ENCODE results near the gene MZT2A. TPM values are rescaled to one million over a fixed set of nuclear protein-coding genes. Genes with fewer than 3 reads are reported as not detected.
"Not testable (repeated sequence)": the region's sequence is repeated elsewhere in the genome, so short reads cannot be mapped to it uniquely, and the experiment has no call there.

MZT2A gene
- polyA plus RNA-seq, 1 donor from 2014 or later, result 146 TPM

DNA sequence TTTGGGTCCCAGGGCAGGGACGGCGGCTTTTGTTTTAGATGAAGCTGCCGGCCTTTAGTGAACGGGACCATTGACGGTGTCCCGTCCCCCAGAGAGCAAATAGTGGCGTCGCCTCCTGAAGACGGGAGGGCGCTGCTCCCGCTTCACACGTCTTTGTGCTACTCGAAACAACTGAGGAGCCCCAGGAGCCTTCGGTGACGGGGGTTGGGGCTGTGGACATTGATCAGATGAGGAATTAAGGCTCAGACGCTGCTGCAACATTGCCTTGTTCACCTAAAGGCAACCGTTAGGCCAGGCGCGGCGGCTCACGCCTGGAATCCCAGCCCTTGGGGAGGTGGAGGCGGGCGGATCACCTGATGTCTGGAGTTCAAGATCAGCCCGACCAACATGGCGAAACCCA, 15.8 kb downstream of the MZT2A start:
- not testable (repeated sequence) for H3K36me3 ChIP-seq (ENCODE audit: insufficient read depth, low read length); H3K9me2 ChIP-seq (ENCODE audit: insufficient read depth, low read length)

GRCh38 chr2:131475831-131476230, 16.4 kb downstream of the MZT2A start, which contains the start of gene TUBA3D:
Gene TUBA3D, plus strand, starts transcription at chr2:131476119. Its CDS starts 81 bp downstream, at chr2:131476200.
- H2AFZ ChIP-seq (ENCODE audit: low read depth, low read length), result no peak within 1 kb of the TSS
- no peak within 1 kb of the TSS for H3K9ac ChIP-seq (ENCODE audit: low read length)
- no peaks in the 10 kb centered on the region for H4K20me1 ChIP-seq (ENCODE audit: insufficient read depth)
- TF ChIP-seq SMC3 (conservative IDR thresholded peaks at IDR 0.05; ENCODE audit: poor library complexity) (no peak), EP300 (conservative IDR thresholded peaks at IDR 0.05; ENCODE audit: poor library complexity, severe bottlenecking) (no peak), POLR2AphosphoS5 (IDR thresholded peaks at IDR 0.05) (no peak), RAD21 (conservative IDR thresholded peaks at IDR 0.05) (no peak), EZH2 (IDR thresholded peaks at IDR 0.05; ENCODE audit: borderline replicate concordance, insufficient read depth, low read length, poor library complexity, severe bottlenecking) (no peak), REST (IDR thresholded peaks at IDR 0.05; ENCODE audit: borderline replicate concordance) (no peak), MXI1 (conservative IDR thresholded peaks at IDR 0.05; ENCODE audit: poor library complexity, severe bottlenecking) (no peak), TAF1 (IDR thresholded peaks at IDR 0.05; ENCODE audit: low read depth) (no peak)
- no peaks in the 10 kb centered on the region for H3K79me2 ChIP-seq (replicated peaks; ENCODE audit: insufficient read depth, low read length)
- no peak within 1 kb of the TSS for H3K27ac ChIP-seq (ENCODE audit: low read length)
- no peaks in the 10 kb centered on the region for H3F3A ChIP-seq (ENCODE audit: insufficient read depth, low read length, poor library complexity, severe bottlenecking)
- H3K4me2 ChIP-seq (ENCODE audit: low read length), result no peak within 1 kb of the TSS
- H3K27me3 ChIP-seq (ENCODE audit: insufficient read depth, low read depth, low read length), result no peaks in the 10 kb centered on the region
- no peaks in the 10 kb centered on the region for H3K9me2 ChIP-seq (ENCODE audit: insufficient read depth, low read length)
- no peaks in the 10 kb centered on the region for H3K9me3 ChIP-seq (ENCODE audit: low read length)
- no peaks in the 10 kb centered on the region for H3K36me3 ChIP-seq (ENCODE audit: insufficient read depth, low read length)
- no peak within 1 kb of the TSS for H3K4me3 ChIP-seq (ENCODE audit: low read length)

More for the DNA sequence above, 15.8 kb downstream of the MZT2A start:
- H3K27me3 ChIP-seq (ENCODE audit: insufficient read depth, low read depth, low read length); H3K27ac ChIP-seq (ENCODE audit: low read length); H4K20me1 ChIP-seq (ENCODE audit: insufficient read depth); H3K9me3 ChIP-seq (ENCODE audit: low read length); H3K79me2 ChIP-seq (replicated peaks; ENCODE audit: insufficient read depth, low read length); H3F3A ChIP-seq (ENCODE audit: insufficient read depth, low read length, poor library complexity, severe bottlenecking); H3K4me2 ChIP-seq (ENCODE audit: low read length); H3K4me3 ChIP-seq (ENCODE audit: low read length); H2AFZ ChIP-seq (ENCODE audit: low read depth, low read length); H3K9ac ChIP-seq (ENCODE audit: low read length): not testable (repeated sequence)

GRCh38 chr2:131473266-131473665, 18.9 kb downstream of the MZT2A start:
- not testable (repeated sequence) for H3K4me2 ChIP-seq (ENCODE audit: low read length); H3K79me2 ChIP-seq (replicated peaks; ENCODE audit: insufficient read depth, low read length); H4K20me1 ChIP-seq (ENCODE audit: insufficient read depth); H3K27me3 ChIP-seq (ENCODE audit: insufficient read depth, low read depth, low read length); H3K4me3 ChIP-seq (ENCODE audit: low read length); H3K9ac ChIP-seq (ENCODE audit: low read length); H3F3A ChIP-seq (ENCODE audit: insufficient read depth, low read length, poor library complexity, severe bottlenecking); H3K9me2 ChIP-seq (ENCODE audit: insufficient read depth, low read length); H2AFZ ChIP-seq (ENCODE audit: low read depth, low read length); H3K36me3 ChIP-seq (ENCODE audit: insufficient read depth, low read length); H3K27ac ChIP-seq (ENCODE audit: low read length); H3K9me3 ChIP-seq (ENCODE audit: low read length)

GRCh38 chr2:131471624-131472023, 20.6 kb downstream of the MZT2A start:
- not testable (repeated sequence) for H3K4me3 ChIP-seq (ENCODE audit: low read length); H3F3A ChIP-seq (ENCODE audit: insufficient read depth, low read length, poor library complexity, severe bottlenecking); H3K27ac ChIP-seq (ENCODE audit: low read length); H3K79me2 ChIP-seq (replicated peaks; ENCODE audit: insufficient read depth, low read length); H3K9ac ChIP-seq (ENCODE audit: low read length); H3K9me2 ChIP-seq (ENCODE audit: insufficient read depth, low read length); H4K20me1 ChIP-seq (ENCODE audit: insufficient read depth); H3K9me3 ChIP-seq (ENCODE audit: low read length); H3K27me3 ChIP-seq (ENCODE audit: insufficient read depth, low read depth, low read length); H3K36me3 ChIP-seq (ENCODE audit: insufficient read depth, low read length); H2AFZ ChIP-seq (ENCODE audit: low read depth, low read length); H3K4me2 ChIP-seq (ENCODE audit: low read length)

DNA sequence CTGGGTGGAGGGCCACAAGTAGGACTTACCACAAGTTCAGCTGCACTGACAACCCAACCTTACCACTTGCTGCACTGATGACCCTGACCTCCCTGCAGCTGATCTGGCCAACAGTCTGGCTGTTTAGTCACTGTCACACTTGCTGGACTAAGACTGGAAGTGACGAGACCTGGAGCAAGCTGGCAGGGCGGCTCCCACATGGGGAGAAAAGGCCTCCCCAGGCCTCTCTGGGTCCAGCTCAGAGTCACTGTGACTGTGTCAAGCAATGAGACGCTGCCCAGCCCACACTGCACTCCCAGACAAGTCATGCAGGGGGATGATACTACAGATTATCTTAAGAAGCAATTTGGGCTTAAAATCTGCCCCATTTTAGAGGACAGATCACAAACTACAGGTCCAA, 21.3 kb downstream of the MZT2A start:
- H3K27ac ChIP-seq (ENCODE audit: low read length); H3K36me3 ChIP-seq (ENCODE audit: insufficient read depth, low read length); H3K9me3 ChIP-seq (ENCODE audit: low read length); H3K79me2 ChIP-seq (replicated peaks; ENCODE audit: insufficient read depth, low read length); H3K9ac ChIP-seq (ENCODE audit: low read length); H2AFZ ChIP-seq (ENCODE audit: low read depth, low read length); H3K4me2 ChIP-seq (ENCODE audit: low read length); H3K9me2 ChIP-seq (ENCODE audit: insufficient read depth, low read length); H3F3A ChIP-seq (ENCODE audit: insufficient read depth, low read length, poor library complexity, severe bottlenecking); H3K27me3 ChIP-seq (ENCODE audit: insufficient read depth, low read depth, low read length); H3K4me3 ChIP-seq (ENCODE audit: low read length); H4K20me1 ChIP-seq (ENCODE audit: insufficient read depth): not testable (repeated sequence)

- not testable (repeated sequence) for H3K79me2 ChIP-seq (replicated peaks; ENCODE audit: insufficient read depth, low read length); H3K27ac ChIP-seq (ENCODE audit: low read length); H3K4me2 ChIP-seq (ENCODE audit: low read length); H3K9ac ChIP-seq (ENCODE audit: low read length); H3K9me3 ChIP-seq (ENCODE audit: low read length); H3K9me2 ChIP-seq (ENCODE audit: insufficient read depth, low read length); H3K36me3 ChIP-seq (ENCODE audit: insufficient read depth, low read length); H3F3A ChIP-seq (ENCODE audit: insufficient read depth, low read length, poor library complexity, severe bottlenecking); H4K20me1 ChIP-seq (ENCODE audit: insufficient read depth); H2AFZ ChIP-seq (ENCODE audit: low read depth, low read length); H3K4me3 ChIP-seq (ENCODE audit: low read length); H3K27me3 ChIP-seq (ENCODE audit: insufficient read depth, low read depth, low read length)
These were observed 24.5 kb downstream of the MZT2A start for GRCh38 chr2:131467722-131468121.
